Measurements from ENCODE around the gene RPL23. TPM values are rescaled to one million over a fixed set of nuclear protein-coding genes. Genes with fewer than 3 reads are reported as not detected.

RPL23 gene
- total and polyA plus RNA-seq, 10 of the 15 experiments (the other 5 are each of a cell fraction or from before 2014, with no cell fraction given): 2,200 to 4,821 (median 3,043) TPM

GRCh38 chr17:38809828-38810227, 43.7 kb downstream of the RPL23 start:
- in situ Hi-C loops (cut with MboI): no loop called here
- Histone ChIP-seq H3K27ac (ENCODE audit: control insufficient read depth, insufficient read depth) (no peak overlapping the region), H3K36me3 (ENCODE audit: control insufficient read depth in 2 of 2, insufficient read depth in 2 of 2, low read length in 1 of 2) (peaks cover 16 to 30% of the 10 kb centered on the region in 2 experiments), H3K27me3 (replicated peaks in 1 of 2; ENCODE audit: control insufficient read depth in 2 of 2, insufficient read depth in 2 of 2, low read length in 1 of 2) (no peaks in the 10 kb centered on the region), H3K4me3 (no peak overlapping the region), H3K4me1 (ENCODE audit: control insufficient read depth, insufficient read depth, low read length) (peaks cover 7% of the 10 kb centered on the region; the same call in 1 of the 2 replicates), H4K20me1 (ENCODE audit: control insufficient read depth, insufficient read depth) (no peaks in the 10 kb centered on the region), H3K9me3 (replicated peaks; ENCODE audit: control insufficient read depth, insufficient read depth, low read length) (no peaks in the 10 kb centered on the region), H2AFZ (ENCODE audit: control insufficient read depth, low read depth, low read length) (no peak overlapping the region), H3K4me2 (ENCODE audit: control insufficient read depth, insufficient read depth) (no peak overlapping the region), H3K9ac (ENCODE audit: control insufficient read depth, insufficient read depth, low read length) (no peak overlapping the region), H3K79me2 (ENCODE audit: control insufficient read depth, insufficient read depth, low read length) (no peaks in the 10 kb centered on the region)
- no peak for DNase-seq (ENCODE audit: low read depth, low spot score)
- ChIA-PET RAD21 (ENCODE audit: unreplicated experiment) (no interaction called here), POLR2A (no interaction called here), CTCF (no interaction called here), SMC1A (ENCODE audit: uncharacterized antibody, unreplicated experiment) (interaction anchor here (0.9 kb wide), 1 partner anchor 14 kb away, joined by 3 read pairs; no protein-coding TSS in a partner anchor)
- intact Hi-C loops (cut with micrococcal nuclease; ENCODE audit: unreplicated experiment): loop anchor here (10.0 kb wide), 1 partner anchor 135 kb away; the partner anchor contains the start of gene EPOP
- BruUV-seq (replicated peaks): no TSS peak
- no peak for FAIRE-seq
- no peak for ATAC-seq
- 92% methylated on average over 7 of the region's 7 CpGs for WGBS (ENCODE audit: insufficient coverage, insufficient replicate concordance, low lambda C conversion rate, missing lambda C conversion rate)
- TF ChIP-seq DPF2 (IDR thresholded peaks at IDR 0.05) (no peak), MYC (IDR thresholded peaks at IDR 0.05; ENCODE audit: insufficient read depth, insufficient read length, insufficient replicate concordance, low read length, severe bottlenecking) (no peak), IRF5 (IDR thresholded peaks at IDR 0.05; ENCODE audit: borderline replicate concordance) (no peak), E2F4 (IDR thresholded peaks at IDR 0.05; ENCODE audit: low read depth, low read length) (no peak), TBL1XR1 (IDR thresholded peaks at IDR 0.05; ENCODE audit: low read depth, low read length) (no peak), TAF1 (IDR thresholded peaks at IDR 0.05; ENCODE audit: borderline replicate concordance, low read depth, low read length) (no peak), HDAC6 (IDR thresholded peaks at IDR 0.05; ENCODE audit: unreplicated experiment) (no peak), IKZF1 (conservative IDR thresholded peaks at IDR 0.05) (no peak), HDGF (IDR thresholded peaks at IDR 0.05) (no peak), ATF2 (IDR thresholded peaks at IDR 0.05; ENCODE audit: low read length) (no peak), ZNF24 (IDR thresholded peaks at IDR 0.05) (no peak), CHD2 (IDR thresholded peaks at IDR 0.05; ENCODE audit: borderline replicate concordance, low read depth, low read length) (no peak), SMAD1 (IDR thresholded peaks at IDR 0.05; ENCODE audit: low read depth, partially characterized antibody) (no peak), CREB1 (IDR thresholded peaks at IDR 0.05; ENCODE audit: low read depth) (no peak)
- TF ChIP-seq, protein P1, sequence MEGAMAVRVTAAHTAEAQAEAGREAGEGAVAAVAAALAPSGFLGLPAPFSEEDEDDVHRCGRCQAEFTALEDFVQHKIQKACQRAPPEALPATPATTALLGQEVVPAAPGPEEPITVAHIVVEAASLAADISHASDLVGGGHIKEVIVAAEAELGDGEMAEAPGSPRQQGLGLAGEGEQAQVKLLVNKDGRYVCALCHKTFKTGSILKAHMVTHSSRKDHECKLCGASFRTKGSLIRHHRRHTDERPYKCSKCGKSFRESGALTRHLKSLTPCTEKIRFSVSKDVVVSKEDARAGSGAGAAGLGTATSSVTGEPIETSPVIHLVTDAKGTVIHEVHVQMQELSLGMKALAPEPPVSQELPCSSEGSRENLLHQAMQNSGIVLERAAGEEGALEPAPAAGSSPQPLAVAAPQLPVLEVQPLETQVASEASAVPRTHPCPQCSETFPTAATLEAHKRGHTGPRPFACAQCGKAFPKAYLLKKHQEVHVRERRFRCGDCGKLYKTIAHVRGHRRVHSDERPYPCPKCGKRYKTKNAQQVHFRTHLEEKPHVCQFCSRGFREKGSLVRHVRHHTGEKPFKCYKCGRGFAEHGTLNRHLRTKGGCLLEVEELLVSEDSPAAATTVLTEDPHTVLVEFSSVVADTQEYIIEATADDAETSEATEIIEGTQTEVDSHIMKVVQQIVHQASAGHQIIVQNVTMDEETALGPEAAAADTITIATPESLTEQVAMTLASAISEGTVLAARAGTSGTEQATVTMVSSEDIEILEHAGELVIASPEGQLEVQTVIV (IDR thresholded peaks at IDR 0.05; ENCODE audit: borderline replicate concordance, partially characterized antibody): no peak
- TF ChIP-seq, protein P2, sequence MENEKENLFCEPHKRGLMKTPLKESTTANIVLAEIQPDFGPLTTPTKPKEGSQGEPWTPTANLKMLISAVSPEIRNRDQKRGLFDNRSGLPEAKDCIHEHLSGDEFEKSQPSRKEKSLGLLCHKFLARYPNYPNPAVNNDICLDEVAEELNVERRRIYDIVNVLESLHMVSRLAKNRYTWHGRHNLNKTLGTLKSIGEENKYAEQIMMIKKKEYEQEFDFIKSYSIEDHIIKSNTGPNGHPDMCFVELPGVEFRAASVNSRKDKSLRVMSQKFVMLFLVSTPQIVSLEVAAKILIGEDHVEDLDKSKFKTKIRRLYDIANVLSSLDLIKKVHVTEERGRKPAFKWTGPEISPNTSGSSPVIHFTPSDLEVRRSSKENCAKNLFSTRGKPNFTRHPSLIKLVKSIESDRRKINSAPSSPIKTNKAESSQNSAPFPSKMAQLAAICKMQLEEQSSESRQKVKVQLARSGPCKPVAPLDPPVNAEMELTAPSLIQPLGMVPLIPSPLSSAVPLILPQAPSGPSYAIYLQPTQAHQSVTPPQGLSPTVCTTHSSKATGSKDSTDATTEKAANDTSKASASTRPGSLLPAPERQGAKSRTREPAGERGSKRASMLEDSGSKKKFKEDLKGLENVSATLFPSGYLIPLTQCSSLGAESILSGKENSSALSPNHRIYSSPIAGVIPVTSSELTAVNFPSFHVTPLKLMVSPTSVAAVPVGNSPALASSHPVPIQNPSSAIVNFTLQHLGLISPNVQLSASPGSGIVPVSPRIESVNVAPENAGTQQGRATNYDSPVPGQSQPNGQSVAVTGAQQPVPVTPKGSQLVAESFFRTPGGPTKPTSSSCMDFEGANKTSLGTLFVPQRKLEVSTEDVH (IDR thresholded peaks at IDR 0.05; ENCODE audit: low read depth, partially characterized antibody): no peak

All from GM12878 (cell line).